Upper lobe of left lung (tissue), 6 donors: ENCODE data around the gene AQP3. TPM values are rescaled to one million over a fixed set of nuclear protein-coding genes. Genes with fewer than 3 reads are reported as not detected.
A peak's percentile ranks its signal among the peaks of the same experiment; 100 is the strongest.

Experiments used
- ATAC-seq, 2 donors: fragments of 200-7000 bp; cut with Tn5 transposase; one replicate each; pipeline ENCODE4 v1.9.1; 2022; ENCODE audit warnings: mild to moderate bottlenecking in 2 of 2, moderate library complexity in 2 of 2; ENCODE audit not compliant: low FRiP score in 2 of 2
- DNase-seq, 2 donors: peaks; one replicate each; pipeline ENCODE4 v3.0.0-alpha.2; 2019 to 2020
- H3K27ac ChIP-seq, 4 donors: fragments of 200-600 bp; sonication (generic); one replicate each; pipeline ENCODE4 v1.5.1; 2016 to 2019
- H3K27me3 ChIP-seq, 4 donors: fragments of 200-600 bp; sonication (generic); one replicate each; pipeline ENCODE4 v1.5.1; 2017 to 2019
- H3K36me3 ChIP-seq, 4 donors: fragments of 200-600 bp; sonication (generic); one replicate each; pipeline ENCODE4 v1.5.1; 2016 to 2019
- H3K4me1 ChIP-seq, 4 donors: fragments of 200-600 bp; sonication (generic); one replicate each; pipeline ENCODE4 v1.5.1; 2018 to 2019
- H3K4me3 ChIP-seq, 4 donors: fragments of 200-600 bp; sonication (generic); one replicate each; pipeline ENCODE4 v1.5.1; 2017 to 2019; ENCODE audit warnings: mild to moderate bottlenecking in 2 of 4, moderate library complexity in 1 of 4
- H3K9me3 ChIP-seq, 4 donors: fragments of 200-600 bp; sonication (generic); one replicate each; pipeline ENCODE4 v1.5.1; 2018 to 2019
- EP300 ChIP-seq, 4 donors: sonication (generic); formaldehyde crosslinking; IDR thresholded peaks; one replicate each; pipeline ENCODE4 v1.5.1; 2017; ENCODE audit warnings: antibody characterized with exemption in 4 of 4, control low read depth in 2 of 4
- POLR2A ChIP-seq, 4 donors: fragments of 450-650 bp; IDR thresholded peaks; one replicate each; pipeline ENCODE4 v1.5.1; 2016 to 2017; ENCODE audit warnings: antibody characterized with exemption in 4 of 4, mild to moderate bottlenecking in 2 of 4
- POLR2AphosphoS5 ChIP-seq, 2 donors: sonication (generic); formaldehyde crosslinking; IDR thresholded peaks; one replicate each; pipeline ENCODE4 v1.5.1; 2017; ENCODE audit warnings: antibody characterized with exemption in 2 of 2
- WGBS, 2 donors: methylation state at CpG; one replicate each; pipeline ENCODE4 v1.1.5; 2017 to 2018; 5-methylcytosine and 5-hydroxymethylcytosine counted together
- total RNA-seq, 6 donors: library from RNA; depleted of rRNA in 4 of 6; stranded (reverse); fragments of >200 nt in 4 of 6; gene quantifications; one replicate each; pipeline versions ENCODE4 v1.1.0 to v1.2.1, GENCODE V29; 2016 to 2021
- TF ChIP-seq, protein P1 (sequence below), 6 experiments: fragments of 450-650 bp in 4 of 6; fragments of 200-600 bp in 2 of 6; sonication (generic) in 2 of 6; IDR thresholded peaks; one replicate each; pipeline ENCODE4 v1.5.1; 2016 to 2019; ENCODE audit warnings: antibody characterized with exemption in 6 of 6
- donor health status: DM: no; HTN: no; CAD: no; lungs with moderate emphysema.
- donor health status: DM: no; HTN: yes; CAD: no; lungs with severe emphysema.

Gene AQP3
- total RNA-seq, 6 donors from 2014 or later: 62.5 to 468 (median 201) TPM

DNA sequence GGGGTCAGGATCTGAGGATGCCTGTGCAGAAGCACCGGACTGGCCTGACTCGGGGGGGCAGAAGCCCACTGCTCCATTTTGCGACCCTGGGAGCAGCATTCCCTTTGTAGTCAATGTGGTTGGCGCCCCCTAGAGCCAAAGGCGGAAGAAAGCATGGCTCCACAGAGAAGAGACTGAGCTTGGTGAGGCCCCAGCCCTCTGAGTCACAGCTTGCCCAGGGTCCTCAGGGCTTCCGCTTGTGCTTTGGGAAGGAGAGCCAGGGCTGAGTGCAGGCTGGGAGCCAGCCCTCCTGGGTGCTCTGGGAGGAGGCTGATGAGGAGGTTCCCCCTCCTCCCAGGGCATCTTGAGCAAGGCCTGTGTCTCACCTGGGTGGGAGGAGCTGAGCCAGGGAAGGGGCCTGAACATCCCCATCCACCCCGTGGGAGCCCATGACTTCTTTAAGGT lies 5.5 kb upstream of the AQP3 start:
- no peaks in the 10 kb centered on the region for H3K9me3 ChIP-seq
- peak; percentile 75 to 78 for ATAC-seq
- TF ChIP-seq EP300 (IDR thresholded peaks at IDR 0.05): no peak
- TF ChIP-seq, protein P1, sequence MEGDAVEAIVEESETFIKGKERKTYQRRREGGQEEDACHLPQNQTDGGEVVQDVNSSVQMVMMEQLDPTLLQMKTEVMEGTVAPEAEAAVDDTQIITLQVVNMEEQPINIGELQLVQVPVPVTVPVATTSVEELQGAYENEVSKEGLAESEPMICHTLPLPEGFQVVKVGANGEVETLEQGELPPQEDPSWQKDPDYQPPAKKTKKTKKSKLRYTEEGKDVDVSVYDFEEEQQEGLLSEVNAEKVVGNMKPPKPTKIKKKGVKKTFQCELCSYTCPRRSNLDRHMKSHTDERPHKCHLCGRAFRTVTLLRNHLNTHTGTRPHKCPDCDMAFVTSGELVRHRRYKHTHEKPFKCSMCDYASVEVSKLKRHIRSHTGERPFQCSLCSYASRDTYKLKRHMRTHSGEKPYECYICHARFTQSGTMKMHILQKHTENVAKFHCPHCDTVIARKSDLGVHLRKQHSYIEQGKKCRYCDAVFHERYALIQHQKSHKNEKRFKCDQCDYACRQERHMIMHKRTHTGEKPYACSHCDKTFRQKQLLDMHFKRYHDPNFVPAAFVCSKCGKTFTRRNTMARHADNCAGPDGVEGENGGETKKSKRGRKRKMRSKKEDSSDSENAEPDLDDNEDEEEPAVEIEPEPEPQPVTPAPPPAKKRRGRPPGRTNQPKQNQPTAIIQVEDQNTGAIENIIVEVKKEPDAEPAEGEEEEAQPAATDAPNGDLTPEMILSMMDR (IDR thresholded peaks at IDR 0.05): peak; percentile 38 to 74 (median 65)
- peaks cover 3 to 22% (median 6%) of the 10 kb centered on the region in 4 donors for H3K4me1 ChIP-seq
- 19% methylated on average over 7 of the region's 7 CpGs; no CpG with 5 or more reads in 1 of the 2 donors for WGBS, 2 donors
- no peaks in the 10 kb centered on the region for H3K36me3 ChIP-seq
- no peaks in the 10 kb centered on the region for H3K27me3 ChIP-seq
- H3K4me3 ChIP-seq: no peak overlapping the region
- DNase-seq: peak in 1 of 2 donors; percentile 89
- no peak overlapping the region for H3K27ac ChIP-seq

DNA sequence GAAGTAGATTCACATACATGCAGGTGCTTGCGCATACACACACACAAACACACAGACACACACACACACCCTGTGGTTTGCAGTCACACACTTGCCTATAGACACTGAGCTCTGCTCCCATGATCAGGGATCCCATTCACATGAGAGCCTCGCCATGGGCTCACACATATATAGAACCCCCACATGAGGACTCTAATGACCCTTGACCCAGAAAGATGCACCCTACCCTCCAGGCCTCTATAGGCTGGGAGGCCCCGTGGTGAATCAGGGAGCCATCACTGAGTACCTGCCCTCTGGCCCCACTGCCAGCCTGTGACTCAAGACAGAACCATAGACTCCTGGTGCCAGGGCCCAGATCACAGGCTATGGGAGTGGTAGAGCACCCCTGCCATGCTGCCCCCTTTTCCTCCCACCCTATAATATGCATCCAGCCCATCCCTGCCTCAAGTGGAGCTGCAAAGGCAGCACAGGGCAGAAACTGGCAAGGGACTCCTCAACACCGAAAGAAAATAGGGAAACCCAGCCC lies 3.3 kb upstream of the AQP3 start:
- no peak for ATAC-seq
- H3K27ac ChIP-seq: no peak overlapping the region
- peaks cover 14 to 39% (median 21%) of the 10 kb centered on the region in 4 donors for H3K4me1 ChIP-seq
- H3K9me3 ChIP-seq: no peaks in the 10 kb centered on the region
- TF ChIP-seq POLR2A (IDR thresholded peaks at IDR 0.05) (no peak), POLR2AphosphoS5 (IDR thresholded peaks at IDR 0.05) (no peak), EP300 (IDR thresholded peaks at IDR 0.05) (no peak)
- TF ChIP-seq, protein P1 (IDR thresholded peaks at IDR 0.05): no peak
- 95 to 100% methylated on average over 2 to 4 of the region's 4 CpGs for WGBS, 2 donors
- DNase-seq: no peak
- H3K36me3 ChIP-seq: no peaks in the 10 kb centered on the region
- H3K4me3 ChIP-seq: no peak overlapping the region
- no peaks in the 10 kb centered on the region for H3K27me3 ChIP-seq

DNA sequence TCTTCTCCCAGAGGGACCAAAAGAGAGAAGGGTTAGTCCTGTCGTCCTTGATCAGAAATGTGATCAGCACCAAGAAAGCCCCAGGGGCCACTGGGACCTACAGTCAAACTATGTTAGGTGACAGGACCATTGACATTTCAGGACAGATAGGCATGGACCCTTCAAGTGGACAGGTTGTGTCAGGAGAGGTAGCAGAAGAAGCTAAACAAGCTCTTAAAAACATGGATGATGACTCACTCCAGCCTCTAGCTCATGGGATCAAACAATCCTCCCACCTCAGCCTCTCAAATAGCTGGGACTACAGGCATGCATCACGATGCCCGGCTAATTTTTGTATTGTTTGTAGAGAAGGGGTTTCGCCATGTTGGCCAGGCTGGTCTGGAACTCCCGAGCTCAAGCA lies 2.3 kb upstream of the AQP3 start:
- peaks cover 14 to 42% (median 29%) of the 10 kb centered on the region in 4 donors for H3K4me1 ChIP-seq
- no peaks in the 10 kb centered on the region for H3K27me3 ChIP-seq
- TF ChIP-seq, protein P1 (IDR thresholded peaks at IDR 0.05): no peak
- no peak for TF ChIP-seq EP300 (IDR thresholded peaks at IDR 0.05)
- TF ChIP-seq POLR2AphosphoS5 (IDR thresholded peaks at IDR 0.05): no peak
- no peak for TF ChIP-seq POLR2A (IDR thresholded peaks at IDR 0.05)
- H3K36me3 ChIP-seq: no peaks in the 10 kb centered on the region
- DNase-seq (no peak), ATAC-seq (no peak)
- no peak overlapping the region for H3K4me3 ChIP-seq
- H3K27ac ChIP-seq: no peak overlapping the region
- no peaks in the 10 kb centered on the region for H3K9me3 ChIP-seq
- 83 to 100% methylated on average over 3 to 5 of the region's 5 CpGs for WGBS, 2 donors

DNA sequence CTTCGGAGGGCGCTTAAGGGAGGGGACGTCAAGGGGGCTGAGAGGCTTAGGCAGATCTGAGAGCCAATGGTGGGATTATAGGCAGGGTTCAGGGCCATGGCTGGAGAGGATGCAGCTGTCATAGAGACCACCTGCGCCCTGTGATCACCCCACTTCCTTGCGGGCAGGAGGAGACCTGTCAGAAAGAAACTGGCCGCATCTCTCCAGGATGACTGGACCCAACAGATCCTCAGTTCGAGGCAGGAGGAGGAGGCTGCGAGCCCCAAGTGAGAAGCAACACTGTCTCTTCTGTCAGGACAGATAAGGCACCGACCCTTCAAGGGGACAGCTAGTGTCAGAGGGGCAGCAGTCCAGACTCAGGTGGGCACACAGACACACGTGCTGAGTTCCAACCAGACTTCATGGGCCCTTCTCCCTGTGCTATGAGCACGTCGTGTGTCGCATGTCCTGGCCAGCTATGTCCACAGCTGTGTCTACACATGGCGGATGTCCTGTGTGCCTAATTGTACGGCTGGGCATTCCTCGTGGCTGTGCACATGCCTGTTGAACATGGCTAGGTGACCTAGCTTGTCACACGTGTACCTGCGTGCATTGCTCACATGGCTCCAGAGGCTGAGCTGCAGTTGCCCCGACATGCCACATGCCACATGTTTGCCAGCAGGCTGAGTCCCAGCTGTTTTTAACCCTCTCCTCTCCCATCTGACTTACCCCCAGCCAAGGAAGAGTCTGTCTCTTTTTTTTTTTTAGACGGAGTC lies 583 bp upstream of the AQP3 start:
- Histone ChIP-seq H3K9me3 (no peaks in the 10 kb centered on the region), H3K27ac (peak overlapping the region; percentile 52 to 89 (median 74)), H3K36me3 (no peaks in the 10 kb centered on the region), H3K4me3 (peak overlapping the region; percentile 23 to 63 (median 56)), H3K4me1 (peaks cover 14 to 47% (median 35%) of the 10 kb centered on the region in 4 donors), H3K27me3 (no peaks in the 10 kb centered on the region)
- no peak for DNase-seq
- TF ChIP-seq, protein P1 (IDR thresholded peaks at IDR 0.05): peak in 1 of 6 experiments; percentile 10
- no peak for TF ChIP-seq EP300 (IDR thresholded peaks at IDR 0.05)
- ATAC-seq: no peak
- WGBS, 2 donors: 31 to 40% methylated on average over 8 to 20 of the region's 20 CpGs
